ENCODE data around the gene MOCS3.

GRCh38 chr20:50913690-50914375 is 44.8 kb upstream of the MOCS3 start:
- TF ChIP-seq CTCF (IDR thresholded peaks at IDR 0.05) (no peak), POLR2A (IDR thresholded peaks at IDR 0.05) (no peak), EP300 (IDR thresholded peaks at IDR 0.05) (no peak)
